Fibroblast of skin of left biceps (primary cell): ENCODE measurements around the gene IL1R2.
A peak's percentile ranks its signal among the peaks of the same experiment; 100 is the strongest.

Source experiments
- DNase-seq, 2 experiments: peaks; one replicate each; pipeline ENCODE4 v3.0.0-alpha.2; 2013; ENCODE audit warnings: low read depth in 2 of 2

The IL1R2 gene

GRCh38 chr2:102042196-102043081, 50.7 kb downstream of the IL1R2 start:
- no peak for DNase-seq

- DNase-seq = no peak
These were observed 51.8 kb downstream of the IL1R2 start for GRCh38 chr2:102043560-102043959.

- no peak for DNase-seq
These were observed 52.6 kb downstream of the IL1R2 start for GRCh38 chr2:102044235-102044896.

- DNase-seq = no peak
These were observed 53.3 kb downstream of the IL1R2 start for GRCh38 chr2:102044967-102045489.

GRCh38 chr2:102045697-102046096, 53.9 kb downstream of the IL1R2 start:
- DNase-seq = no peak

DNA sequence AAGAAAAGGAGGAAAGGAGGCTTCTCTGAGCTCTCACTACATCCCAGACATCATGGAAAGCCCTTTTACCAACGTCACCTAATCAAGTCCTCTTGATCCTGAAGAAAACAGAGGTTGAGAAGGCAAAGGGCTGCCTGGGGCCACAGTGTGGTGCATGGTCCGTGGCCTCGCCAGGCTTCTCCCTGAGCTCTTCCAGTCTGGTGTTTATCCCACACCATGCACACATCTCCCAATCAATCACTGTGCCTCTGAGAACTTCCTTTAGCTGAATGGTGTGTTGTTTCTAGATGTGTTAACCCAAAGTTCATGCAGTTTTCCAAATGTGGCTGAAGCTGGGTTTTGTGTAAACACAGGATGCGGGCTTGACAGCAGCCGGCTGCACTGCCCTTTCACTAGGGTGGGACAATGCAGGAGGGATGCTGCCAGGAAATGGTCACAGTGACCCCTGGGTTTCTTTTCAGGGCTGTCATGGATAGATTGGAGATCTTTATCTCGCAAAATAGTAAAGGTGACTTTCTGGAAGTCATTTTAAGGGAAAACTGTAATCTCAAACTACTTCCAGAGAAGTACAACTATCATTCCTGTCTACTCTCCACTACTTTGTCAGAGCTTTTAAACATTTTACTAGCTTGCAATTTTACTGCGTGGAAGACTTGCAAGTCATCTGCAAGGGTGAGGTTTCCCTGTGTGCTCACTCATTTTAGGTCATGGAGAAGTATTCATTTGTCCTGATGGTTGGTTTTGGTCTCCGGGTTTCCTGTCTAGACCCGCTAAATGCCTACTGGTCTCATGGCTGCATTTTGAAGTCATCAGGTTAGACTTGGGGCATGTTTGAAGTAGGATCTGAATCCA, 54.6 kb downstream of the IL1R2 start:
- no peak for DNase-seq

- no peak for DNase-seq
These were observed 56.7 kb downstream of the IL1R2 start for GRCh38 chr2:102048465-102048864.

DNA sequence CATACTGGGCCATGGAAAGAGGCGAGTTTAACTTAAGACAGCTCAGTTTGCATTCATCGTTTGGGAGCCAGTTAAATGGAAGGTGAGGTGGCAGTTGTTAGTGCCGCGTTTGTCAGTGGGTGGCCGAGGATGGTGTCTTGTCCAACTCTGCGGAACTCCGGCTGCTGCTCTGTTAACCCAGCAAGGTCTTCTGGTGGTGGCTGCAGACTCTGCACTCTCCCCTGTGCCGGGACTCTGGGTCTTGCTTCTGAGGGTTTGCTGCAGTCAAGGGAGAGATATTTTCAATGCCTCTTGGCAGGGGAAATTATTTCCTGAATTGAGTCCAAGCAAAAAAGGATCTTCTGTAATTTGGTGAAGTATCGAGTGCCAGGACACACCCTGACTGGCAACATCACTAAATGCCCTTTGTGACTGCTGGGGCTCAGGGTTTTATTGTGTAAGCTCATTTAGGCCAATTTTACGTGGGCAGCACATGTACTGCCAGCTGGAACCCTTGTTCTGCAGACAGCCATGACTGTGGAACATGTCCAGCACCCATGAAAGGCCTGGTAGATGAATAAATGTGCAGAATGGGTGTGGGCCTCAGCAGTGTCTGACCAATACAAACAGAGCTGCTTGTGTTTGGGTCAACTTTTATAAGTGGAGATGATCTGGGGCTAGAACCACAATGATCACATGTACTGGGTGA, 58.1 kb downstream of the IL1R2 start:
- no peak for DNase-seq

GRCh38 chr2:102050854-102051391, 59.2 kb downstream of the IL1R2 start:
- peak in 1 of 2 experiments; percentile 74 for DNase-seq

DNA sequence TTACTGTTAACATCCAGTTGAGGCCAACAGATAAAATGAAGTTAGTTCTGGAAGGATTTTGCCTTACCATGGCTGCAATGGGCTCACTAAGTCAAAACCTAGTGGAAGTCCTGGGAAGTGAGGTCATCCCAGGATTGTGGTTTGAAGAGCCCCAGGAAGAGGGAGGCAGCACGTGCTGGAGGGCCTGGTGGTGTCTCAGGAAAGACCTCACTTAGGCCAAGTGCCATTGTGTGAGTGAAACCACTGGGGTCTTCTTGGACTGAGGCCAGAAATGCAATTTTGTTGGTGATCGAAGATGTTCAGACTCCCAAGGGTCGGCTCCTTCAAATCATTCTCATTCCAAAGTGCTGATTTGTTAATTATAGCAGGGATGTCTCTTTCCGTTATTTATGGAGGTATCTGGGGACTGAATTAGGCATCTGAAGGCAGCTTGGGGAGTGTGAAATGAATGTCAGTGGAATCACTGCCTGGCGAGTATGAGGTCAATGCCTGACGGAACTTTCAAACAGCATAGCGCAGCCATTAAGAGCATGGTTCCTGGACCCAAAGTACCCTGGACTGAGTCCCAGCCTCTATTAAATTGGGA, 60.0 kb downstream of the IL1R2 start:
- DNase-seq = no peak

DNA sequence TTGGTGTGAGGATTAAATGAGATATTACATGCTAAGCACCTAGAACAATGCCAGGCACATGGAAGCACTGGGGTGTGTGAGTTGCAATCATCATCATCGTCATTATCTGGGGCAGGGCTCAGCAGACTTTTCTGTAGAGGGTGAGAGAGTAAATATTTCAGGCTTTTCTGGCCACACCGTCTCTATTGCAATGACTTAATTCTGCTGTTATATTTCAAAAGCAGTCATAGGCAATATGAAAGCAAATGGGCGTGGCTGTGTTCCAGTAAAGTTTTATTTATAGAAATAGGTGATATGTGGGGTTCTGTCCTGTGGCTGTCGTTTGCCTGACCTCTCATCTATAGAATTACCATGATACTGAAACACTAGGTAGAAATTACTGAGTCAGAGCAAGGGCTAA, 60.6 kb downstream of the IL1R2 start:
- no peak for DNase-seq

- no peak for DNase-seq
These were observed 61.3 kb downstream of the IL1R2 start for GRCh38 chr2:102053096-102053495.

DNA sequence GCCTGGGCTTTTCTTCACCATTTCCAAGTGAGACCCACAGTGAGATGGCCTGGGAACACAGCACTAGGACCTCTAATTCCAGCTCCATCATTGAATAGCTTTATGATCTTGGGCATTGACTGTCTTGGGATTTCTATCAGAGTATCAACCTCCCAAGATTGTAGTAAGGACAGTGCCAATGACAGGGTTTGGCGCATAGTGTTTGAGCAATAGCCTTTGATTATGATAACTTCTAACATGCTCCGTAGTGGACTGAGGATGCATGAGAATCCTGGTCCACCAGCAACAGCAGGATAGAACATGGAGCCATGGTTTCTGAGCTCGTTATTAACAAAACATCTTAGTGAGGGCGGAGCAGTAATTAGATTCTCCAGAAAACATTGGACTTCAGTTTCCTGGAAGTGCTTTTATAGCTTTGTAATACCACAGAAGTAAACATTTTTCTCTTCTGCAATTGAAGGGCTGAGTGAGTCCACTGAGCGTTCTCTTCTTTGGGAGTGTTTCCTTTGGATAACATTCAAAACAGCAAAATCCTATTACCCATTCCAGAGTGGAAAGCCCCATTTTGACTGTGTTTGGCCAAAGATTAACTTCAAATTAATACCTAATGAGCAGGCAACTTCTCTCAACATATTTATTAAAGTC, 63.7 kb downstream of the IL1R2 start:
- DNase-seq = no peak

DNA sequence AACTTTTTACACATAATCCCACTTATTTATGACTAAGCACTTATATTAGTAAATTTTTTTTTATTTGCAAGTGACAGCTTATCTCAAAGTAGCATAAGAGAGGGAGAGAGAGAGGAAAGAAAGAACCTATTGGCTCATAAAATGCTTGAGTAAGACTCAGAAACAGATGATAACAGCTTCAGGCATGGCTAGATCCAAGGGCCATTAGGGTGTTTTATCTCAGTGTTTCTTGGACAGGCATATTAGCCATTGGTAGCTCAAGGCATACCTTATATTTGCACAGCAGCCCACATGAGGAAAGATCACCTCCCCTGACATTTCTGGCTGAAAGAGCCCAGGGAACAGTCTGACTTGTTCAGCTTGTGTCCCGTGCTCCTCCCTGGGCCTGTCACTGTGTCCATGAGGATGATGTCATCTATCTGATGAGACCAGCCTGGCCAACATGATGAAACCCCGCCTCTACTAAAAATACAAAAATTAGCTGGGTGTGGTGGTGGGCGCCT, 64.4 kb downstream of the IL1R2 start:
- DNase-seq = no peak

- no peak for DNase-seq
These were observed 65.9 kb downstream of the IL1R2 start for GRCh38 chr2:102057502-102058292.

DNA sequence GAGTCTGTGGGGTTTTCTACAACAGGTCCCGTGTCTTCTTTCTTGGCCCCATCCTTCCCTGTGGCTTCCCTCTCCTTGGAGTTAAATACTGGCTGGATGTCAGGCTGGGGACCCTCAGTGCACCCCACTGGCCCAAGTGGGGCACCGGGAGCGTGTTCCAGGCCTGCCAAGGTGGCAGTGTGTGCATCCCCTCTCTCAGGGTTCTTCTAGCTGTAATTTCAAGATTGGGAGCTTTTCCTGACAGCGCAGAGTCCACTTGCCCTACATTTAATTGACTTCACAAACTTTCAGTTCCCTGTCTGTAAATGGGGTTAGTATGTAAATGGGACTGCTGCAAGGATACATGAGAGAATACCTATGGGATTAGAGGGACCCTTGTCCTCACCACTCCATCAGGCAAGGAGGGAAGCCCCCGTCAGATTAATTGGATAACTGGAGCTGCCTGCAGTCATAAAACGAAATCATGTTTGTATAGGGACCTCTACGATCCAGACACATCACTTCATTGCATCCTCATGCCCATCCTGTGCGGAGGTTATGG, 66.6 kb downstream of the IL1R2 start:
- DNase-seq = no peak

- no peak for DNase-seq
These were observed 67.4 kb downstream of the IL1R2 start for GRCh38 chr2:102059151-102059550.

DNA sequence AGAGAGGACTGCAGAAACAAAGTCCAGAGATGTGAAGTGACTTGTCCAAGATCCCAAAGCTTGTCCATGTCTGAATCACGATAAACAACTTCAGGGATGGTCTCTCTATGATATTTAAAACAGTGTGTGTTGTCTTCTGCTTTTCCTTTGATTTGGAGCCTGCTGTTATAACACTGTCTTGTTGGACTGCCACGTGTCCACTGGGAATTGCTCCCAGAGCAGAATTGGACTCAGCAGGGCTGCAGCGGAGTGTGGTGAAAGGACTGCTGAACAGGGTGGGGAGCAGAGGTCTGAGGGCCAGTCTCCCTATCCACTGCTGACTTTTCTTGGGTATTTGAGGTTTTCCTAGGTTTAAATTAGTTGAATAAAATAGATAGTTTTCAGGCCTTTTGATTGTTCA, 68.3 kb downstream of the IL1R2 start:
- no peak for DNase-seq

DNA sequence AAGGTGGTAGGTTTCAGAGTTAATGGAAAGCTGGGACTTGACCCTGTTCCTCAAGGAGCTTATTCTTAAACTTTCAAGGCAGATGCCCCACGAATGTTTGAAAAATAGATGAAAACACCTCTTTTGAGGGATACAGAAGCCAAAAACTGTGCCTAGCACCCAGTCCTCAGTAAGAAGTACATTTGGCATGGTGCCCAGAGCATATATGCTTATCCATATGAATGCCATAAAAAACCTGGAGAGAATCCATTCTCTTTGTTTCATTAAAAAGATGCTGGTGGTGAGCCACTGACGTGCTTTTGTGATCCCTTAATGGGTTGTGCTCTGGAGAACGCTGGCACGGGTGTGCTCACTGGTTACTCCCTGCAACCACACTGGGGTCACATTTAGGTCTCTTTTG, 69.0 kb downstream of the IL1R2 start:
- no peak for DNase-seq
